Measurements from ENCODE around the gene RRP1.

GRCh38 chr21:43825242-43825935 is 36.0 kb downstream of the RRP1 start:
- TF ChIP-seq CTCF (conservative IDR thresholded peaks at IDR 0.05) (no peak), ZFX (IDR thresholded peaks at IDR 0.05) (no peak)

Data from C4-2B (cell line).